Endothelial cell of umbilical vein (primary cell): ENCODE measurements around the gene NBEAL2. TPM values are rescaled to one million over a fixed set of nuclear protein-coding genes. Genes with fewer than 3 reads are reported as not detected.

Source experiments
- BruUV-seq: library from RNA; stranded (reverse); fragments of 400-500 nt; replicated peaks from 2 replicates; lab custom pipeline; 2021; lab: Mats Ljungman, UMichigan
- CTCF ChIA-PET: fragments of 300-600, 350-600 bp; sonication (Branson Sonifier 250); formaldehyde crosslinking; loops from one replicate; lab custom pipeline; 2021; ENCODE audit warnings: antibody characterized with exemption, inconsistent platforms; lab: Charles Lee
- POLR2A ChIA-PET: fragments of 300-600, 350-600 bp; sonication (Branson Sonifier 250); formaldehyde crosslinking; loops from one replicate; lab custom pipeline; 2021; ENCODE audit warnings: antibody characterized with exemption, inconsistent platforms; lab: Charles Lee
- DNase-seq: peaks from one replicate; pipeline ENCODE4 v3.0.0-alpha.2; 2011; ENCODE audit warnings: low read depth, low spot score
- FAIRE-seq: peaks from 2 replicates; lab custom pipeline; 2011; peaks lifted over from hg19 to GRCh38; lab: Jason Lieb, UNC
- H2AFZ ChIP-seq: 2 replicates; pipeline ENCODE4 v1.6.0; 2012; ENCODE audit warnings: low read depth, low read length, control low read depth, inconsistent platforms
- H3K27ac ChIP-seq: 2 replicates; pipeline ENCODE4 v1.5.1; 2011; ENCODE audit warnings: low read depth, mild to moderate bottlenecking, control low read depth, low read length, moderate library complexity; ENCODE audit not compliant: insufficient read depth
- H3K27me3 ChIP-seq, 2 experiments: 2 replicates each; pipeline versions ENCODE4 v1.6.0 to v1.6.1; 2011; ENCODE audit warnings: low read length in 2 of 2, mixed read lengths in 1 of 2; ENCODE audit not compliant: control insufficient read depth in 2 of 2, insufficient read depth in 2 of 2
- H3K36me3 ChIP-seq, 2 experiments: 2 replicates in 1 of 2; 3 replicates in 1 of 2; pipeline ENCODE4 v1.5.1; 2011; ENCODE audit warnings: low read length in 2 of 2, mild to moderate bottlenecking in 1 of 2, moderate library complexity in 1 of 2; ENCODE audit not compliant: control insufficient read depth in 2 of 2, insufficient read depth in 2 of 2; ENCODE audit errors: extremely low read depth in 1 of 2
- H3K4me1 ChIP-seq: 3 replicates; pipeline ENCODE4 v1.5.1; 2011; ENCODE audit warnings: mild to moderate bottlenecking, low read length; ENCODE audit not compliant: control insufficient read depth, insufficient read depth; ENCODE audit errors: extremely low read depth
- H3K4me2 ChIP-seq: 2 replicates; pipeline ENCODE4 v1.6.1; 2011; ENCODE audit warnings: low read length, control low read depth, mixed read lengths; ENCODE audit not compliant: insufficient read depth
- H3K4me3 ChIP-seq, 3 experiments: fragments of 200-600 bp in 1 of 3; sonication (generic), shearing (Covaris generic) in 1 of 3; replicated peaks in 1 of 3; 2 replicates each; pipeline ENCODE4 v1.5.1; 2011 to 2016; ENCODE audit warnings: control low read depth in 3 of 3, low read length in 3 of 3, mild to moderate bottlenecking in 2 of 3, inconsistent platforms in 1 of 3, low read depth in 1 of 3, moderate library complexity in 1 of 3; ENCODE audit not compliant: insufficient read depth in 1 of 3
- H3K79me2 ChIP-seq: 2 replicates; pipeline ENCODE4 v1.6.0; 2012; ENCODE audit warnings: low read length, inconsistent platforms; ENCODE audit not compliant: control insufficient read depth, insufficient read depth
- H3K9ac ChIP-seq: replicated peaks from 2 replicates; pipeline ENCODE3; 2011; ENCODE audit warnings: low read length, control low read depth; ENCODE audit not compliant: insufficient read depth; ENCODE audit errors: extremely low read depth
- H3K9me1 ChIP-seq: replicated peaks from 3 replicates; pipeline ENCODE4 v1.6.0; 2011; ENCODE audit warnings: mild to moderate bottlenecking, low read length; ENCODE audit not compliant: control insufficient read depth, insufficient read depth; ENCODE audit errors: extremely low read depth
- H3K9me3 ChIP-seq: replicated peaks from 2 replicates; pipeline ENCODE4 v1.5.1; 2012; ENCODE audit warnings: low read length, inconsistent platforms; ENCODE audit not compliant: control insufficient read depth, insufficient read depth
- H4K20me1 ChIP-seq: replicated peaks from 2 replicates; pipeline ENCODE3; 2011; ENCODE audit warnings: mild to moderate bottlenecking, low read length; ENCODE audit not compliant: control insufficient read depth, insufficient read depth; ENCODE audit errors: extremely low read depth
- EZH2 ChIP-seq: IDR thresholded peaks from 2 replicates; pipeline ENCODE4 v1.6.1; 2012; ENCODE audit warnings: borderline replicate concordance, low read depth, mild to moderate bottlenecking, moderate library complexity, low read length, inconsistent platforms; ENCODE audit not compliant: severe bottlenecking
- FOS ChIP-seq: IDR thresholded peaks from 2 replicates; pipeline ENCODE4 v1.6.1; 2011; ENCODE audit warnings: mild to moderate bottlenecking, low read length, moderate library complexity, borderline replicate concordance; ENCODE audit not compliant: insufficient read depth
- GATA2 ChIP-seq: IDR thresholded peaks from 2 replicates; pipeline ENCODE4 v1.7.0; 2011; ENCODE audit warnings: low read depth, mild to moderate bottlenecking, moderate library complexity, mixed read lengths, low read length; ENCODE audit not compliant: insufficient read length, insufficient read depth
- JUN ChIP-seq: IDR thresholded peaks from 2 replicates; pipeline ENCODE4 v1.6.1; 2011; ENCODE audit warnings: borderline replicate concordance, low read depth; ENCODE audit not compliant: insufficient read length, insufficient read depth
- POLR2A ChIP-seq: IDR thresholded peaks from 2 replicates; pipeline ENCODE4 v1.6.1; 2012; ENCODE audit warnings: low read depth, mild to moderate bottlenecking, control low read depth, low read length
- POLR2AphosphoS5 ChIP-seq: IDR thresholded peaks from 2 replicates; pipeline ENCODE4 v1.6.1; 2012; ENCODE audit warnings: low read depth, mild to moderate bottlenecking, control low read depth, low read length, moderate library complexity; ENCODE audit not compliant: insufficient read depth
- dilution Hi-C: fragments of 300-500 bp; cut with MboI; formaldehyde crosslinking; loops from one replicate; pipeline ENCODE4 v1.15.0; 2019; ENCODE audit warnings: low sequenced_read_pairs; ENCODE audit not compliant: extremely low pct_ligation_motif_present
- intact Hi-C: fragments of 100-400 bp; cut with micrococcal nuclease; formaldehyde crosslinking; loops from one replicate; pipeline ENCODE4 v1.10.0; 2022
- polyA plus RNA-seq, 4 experiments: library from polyadenylated mRNA; depleted of rRNA in 3 of 4; stranded (reverse) in 3 of 4; unstranded in 1 of 4; fragments of >200 nt; gene quantifications; 2 replicates each; pipeline versions ENCODE4 v1.2.1 to v1.2.3, GENCODE V29; 2011 to 2012; ENCODE audit warnings: missing spikeins in 1 of 4
- total RNA-seq: library from RNA; stranded (reverse); gene quantifications from 2 replicates; pipeline ENCODE4 v1.2.3, GENCODE V29; 2021
- TF ChIP-seq, protein P1 (sequence below): IDR thresholded peaks from 2 replicates; pipeline ENCODE4 v1.6.1; 2011; ENCODE audit not compliant: insufficient read depth, insufficient read length
- TF ChIP-seq, protein P2 (sequence below), 2 donors: IDR thresholded peaks; 1 replicate in 1 of 2; 2 replicates in 1 of 2; pipeline ENCODE4 v1.5.1; 2011; ENCODE audit warnings: low read length in 2 of 2, mild to moderate bottlenecking in 2 of 2, moderate library complexity in 2 of 2, control low read depth in 1 of 2, inconsistent platforms in 1 of 2, low read depth in 1 of 2; ENCODE audit not compliant: insufficient read depth in 1 of 2; ENCODE audit errors: extremely low read depth in 1 of 2

NBEAL2 gene
- total and polyA plus RNA-seq, 2 donors (not counting 3 experiments of a cell fraction or from before 2014, with no cell fraction given): 48.0 to 84.7 TPM

- no peak overlapping the region for H3K27ac ChIP-seq
- peaks cover 2 to 50% of the 10 kb centered on the region in 2 experiments for H3K36me3 ChIP-seq
- ChIA-PET POLR2A (no interaction called here), CTCF (interaction anchor here (0.9 kb wide), 1 partner anchor 78 kb away, joined by 3 read pairs; no protein-coding TSS in a partner anchor)
- no peak for FAIRE-seq
- BruUV-seq: TSS peak; percentile 2
- H3K4me3 ChIP-seq: no peak overlapping the region
- intact Hi-C loops: no loop called here
- H3K79me2 ChIP-seq: no peaks in the 10 kb centered on the region
- no peak overlapping the region for H3K9ac ChIP-seq
- no peaks in the 10 kb centered on the region for H3K9me3 ChIP-seq
- H3K4me1 ChIP-seq: no peaks in the 10 kb centered on the region
- no peak overlapping the region for H3K4me2 ChIP-seq
- no peaks in the 10 kb centered on the region for H3K9me1 ChIP-seq
- DNase-seq: no peak
- TF ChIP-seq, protein P1, sequence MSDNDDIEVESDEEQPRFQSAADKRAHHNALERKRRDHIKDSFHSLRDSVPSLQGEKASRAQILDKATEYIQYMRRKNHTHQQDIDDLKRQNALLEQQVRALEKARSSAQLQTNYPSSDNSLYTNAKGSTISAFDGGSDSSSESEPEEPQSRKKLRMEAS: no peak
- TF ChIP-seq JUN: no peak
- no peak for TF ChIP-seq EZH2
- no peak for TF ChIP-seq GATA2
- no peak for TF ChIP-seq POLR2AphosphoS5
- TF ChIP-seq FOS: no peak
- TF ChIP-seq, protein P2, sequence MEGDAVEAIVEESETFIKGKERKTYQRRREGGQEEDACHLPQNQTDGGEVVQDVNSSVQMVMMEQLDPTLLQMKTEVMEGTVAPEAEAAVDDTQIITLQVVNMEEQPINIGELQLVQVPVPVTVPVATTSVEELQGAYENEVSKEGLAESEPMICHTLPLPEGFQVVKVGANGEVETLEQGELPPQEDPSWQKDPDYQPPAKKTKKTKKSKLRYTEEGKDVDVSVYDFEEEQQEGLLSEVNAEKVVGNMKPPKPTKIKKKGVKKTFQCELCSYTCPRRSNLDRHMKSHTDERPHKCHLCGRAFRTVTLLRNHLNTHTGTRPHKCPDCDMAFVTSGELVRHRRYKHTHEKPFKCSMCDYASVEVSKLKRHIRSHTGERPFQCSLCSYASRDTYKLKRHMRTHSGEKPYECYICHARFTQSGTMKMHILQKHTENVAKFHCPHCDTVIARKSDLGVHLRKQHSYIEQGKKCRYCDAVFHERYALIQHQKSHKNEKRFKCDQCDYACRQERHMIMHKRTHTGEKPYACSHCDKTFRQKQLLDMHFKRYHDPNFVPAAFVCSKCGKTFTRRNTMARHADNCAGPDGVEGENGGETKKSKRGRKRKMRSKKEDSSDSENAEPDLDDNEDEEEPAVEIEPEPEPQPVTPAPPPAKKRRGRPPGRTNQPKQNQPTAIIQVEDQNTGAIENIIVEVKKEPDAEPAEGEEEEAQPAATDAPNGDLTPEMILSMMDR (IDR thresholded peaks at IDR 0.05; ENCODE audit: extremely low read depth in 1 of 2, insufficient read depth in 1 of 2, low read depth in 1 of 2, low read length in 2 of 2): no peak
- no peak for TF ChIP-seq POLR2A
- no peaks in the 10 kb centered on the region for H3K27me3 ChIP-seq
- no peaks in the 10 kb centered on the region for H4K20me1 ChIP-seq
- dilution Hi-C loops: no loop called here
- no peak overlapping the region for H2AFZ ChIP-seq
Observed at GRCh38 chr3:47001731-47002170, 22.3 kb downstream of the NBEAL2 start.
